SIG-M5 (cell line): ENCODE measurements around the gene ANKH.
"Not testable (repeated sequence)": the region's sequence is repeated elsewhere in the genome, so short reads cannot be mapped to it uniquely, and the experiment has no call there.

ENCODE experiments used
- DNase-seq: peaks from one replicate; lab custom pipeline; 2025; lab: John Stamatoyannopoulos, UW

ANKH gene

DNA sequence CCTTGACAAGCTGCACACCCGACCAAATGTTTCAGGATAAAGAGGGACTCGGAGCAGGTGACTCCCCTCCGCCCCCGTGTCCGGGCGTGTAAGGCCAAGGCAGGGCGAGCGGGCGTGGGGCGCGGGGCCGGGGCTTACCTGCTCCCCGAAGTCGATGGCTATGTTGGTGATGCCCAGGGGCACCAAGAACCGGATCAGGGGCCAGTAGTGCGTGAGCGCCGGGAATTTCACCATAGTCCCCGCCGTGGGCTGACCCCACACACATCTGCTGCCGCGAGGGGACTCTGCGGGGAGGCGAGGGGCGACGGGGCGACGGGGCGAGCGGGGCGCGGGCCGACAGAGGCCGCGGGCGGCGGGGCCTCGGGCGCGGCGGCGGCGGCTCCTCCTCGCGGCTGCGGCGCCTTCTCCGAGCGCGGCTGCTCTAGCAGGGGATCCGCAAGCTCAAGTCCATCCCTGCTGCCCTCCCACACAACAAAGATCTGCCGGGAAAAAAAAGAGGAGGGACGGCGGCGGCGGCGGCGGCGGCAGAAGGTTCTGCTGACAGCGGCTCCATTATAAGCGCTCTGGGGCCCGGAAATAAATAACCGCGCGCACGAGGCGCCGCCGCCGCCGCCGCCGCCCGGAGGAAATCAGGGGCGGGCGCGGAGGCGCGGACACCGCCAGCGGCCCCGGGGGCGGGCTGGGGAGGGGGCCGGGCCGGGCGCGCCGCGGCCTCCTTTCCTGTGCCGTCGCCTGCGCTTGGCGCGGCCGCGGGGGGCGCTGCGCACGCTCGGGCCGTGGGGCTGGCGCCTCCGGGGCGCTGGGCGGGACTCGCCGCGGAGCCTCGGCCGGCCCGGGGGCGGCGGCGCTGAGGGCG, at the start of gene ANKH:
TSS of gene ANKH (minus strand) at position 565 of the 856 bp plus-strand sequence. CDS start at position 234, 331 bp downstream.
- DNase-seq, result no peak

DNA sequence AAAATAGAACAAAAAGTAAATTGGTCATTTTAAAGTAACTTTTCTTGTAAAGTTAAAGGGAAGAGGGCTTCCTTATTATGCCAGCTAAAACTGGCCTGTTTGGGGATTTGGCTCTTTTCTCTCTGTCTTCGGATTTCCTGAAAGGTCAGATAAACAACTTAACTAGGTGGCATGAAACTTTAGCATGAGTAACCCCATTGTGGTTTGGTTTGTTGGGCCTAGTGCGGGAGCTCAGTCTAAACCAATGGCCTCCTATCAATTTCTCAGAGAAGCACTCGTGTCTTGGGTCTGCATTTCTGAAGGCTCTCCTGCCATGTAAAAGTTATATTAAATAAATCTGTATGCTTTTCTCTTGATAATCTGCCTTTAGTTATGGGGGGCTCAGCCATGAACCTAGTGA, 48.5 kb upstream of the ANKH start:
- no peak for DNase-seq

DNA sequence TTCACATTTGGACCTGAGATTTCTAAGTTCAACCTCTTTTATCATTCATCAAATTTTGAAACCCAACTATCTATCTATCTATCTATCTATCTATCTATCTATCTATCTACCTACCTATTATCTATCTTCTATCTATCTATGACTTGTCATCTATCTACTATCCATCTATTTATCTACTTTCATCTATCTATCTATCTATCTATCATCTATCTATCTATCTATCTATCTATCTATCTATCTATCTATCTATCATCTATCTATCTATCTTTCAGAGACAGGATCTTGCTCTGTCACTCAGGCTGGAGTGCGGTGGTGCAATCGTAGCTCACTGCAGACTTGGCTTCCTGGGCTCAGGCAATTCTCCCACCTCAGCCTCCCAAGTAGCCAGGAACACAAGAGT, 47.5 kb upstream of the ANKH start:
- DNase-seq, result not testable (repeated sequence)

DNA sequence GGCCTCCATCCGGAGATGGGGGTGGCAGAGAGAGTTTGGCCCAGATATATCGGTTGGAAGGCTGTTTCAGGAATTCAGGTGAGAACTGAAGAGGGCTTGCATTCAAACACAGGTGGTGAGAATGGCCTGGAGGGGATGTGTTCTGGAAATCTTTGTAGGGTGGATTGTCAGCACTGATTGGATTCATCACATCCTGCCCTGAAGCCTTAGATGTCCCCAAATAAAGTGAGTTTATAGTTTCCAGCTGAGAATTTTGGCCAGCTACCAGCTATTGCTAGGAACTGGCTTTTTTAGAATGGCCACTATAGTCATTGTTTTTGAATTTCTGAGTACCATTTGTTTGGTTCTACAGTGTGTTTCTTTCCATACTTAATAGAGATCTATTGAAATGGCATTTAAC, 46.1 kb upstream of the ANKH start:
- DNase-seq, result no peak

DNA sequence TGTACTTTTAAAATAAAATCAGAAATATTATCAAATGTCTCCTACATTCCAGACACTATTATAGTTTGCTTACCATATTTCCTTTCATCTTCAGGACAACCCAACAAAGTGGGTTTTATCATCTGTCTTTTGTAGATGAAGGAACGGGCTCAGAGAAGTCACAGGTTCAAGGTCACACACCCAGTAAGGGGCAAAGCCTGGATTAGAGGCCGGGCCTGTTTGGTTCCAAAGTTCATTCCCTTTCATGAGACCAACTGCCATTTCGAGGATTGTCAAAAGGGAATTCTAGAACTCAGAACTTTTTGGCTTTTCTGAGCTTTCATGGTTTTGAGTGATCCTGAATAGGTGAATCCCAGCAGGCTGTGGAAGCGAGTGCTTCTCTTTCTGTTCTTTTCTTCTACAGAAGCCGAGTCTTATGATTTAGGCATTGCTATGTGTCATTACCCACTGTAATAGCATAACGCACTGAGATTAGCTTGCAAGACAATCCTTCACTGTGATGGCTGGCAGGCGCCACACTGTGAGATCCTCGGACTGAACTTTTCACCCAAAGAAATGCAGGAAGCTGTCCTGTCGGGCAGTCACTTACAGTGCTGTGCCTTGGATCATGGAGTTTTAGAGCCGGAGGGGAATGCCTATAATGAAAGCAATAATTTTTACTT, 43.8 kb upstream of the ANKH start:
- DNase-seq, result no peak

DNA sequence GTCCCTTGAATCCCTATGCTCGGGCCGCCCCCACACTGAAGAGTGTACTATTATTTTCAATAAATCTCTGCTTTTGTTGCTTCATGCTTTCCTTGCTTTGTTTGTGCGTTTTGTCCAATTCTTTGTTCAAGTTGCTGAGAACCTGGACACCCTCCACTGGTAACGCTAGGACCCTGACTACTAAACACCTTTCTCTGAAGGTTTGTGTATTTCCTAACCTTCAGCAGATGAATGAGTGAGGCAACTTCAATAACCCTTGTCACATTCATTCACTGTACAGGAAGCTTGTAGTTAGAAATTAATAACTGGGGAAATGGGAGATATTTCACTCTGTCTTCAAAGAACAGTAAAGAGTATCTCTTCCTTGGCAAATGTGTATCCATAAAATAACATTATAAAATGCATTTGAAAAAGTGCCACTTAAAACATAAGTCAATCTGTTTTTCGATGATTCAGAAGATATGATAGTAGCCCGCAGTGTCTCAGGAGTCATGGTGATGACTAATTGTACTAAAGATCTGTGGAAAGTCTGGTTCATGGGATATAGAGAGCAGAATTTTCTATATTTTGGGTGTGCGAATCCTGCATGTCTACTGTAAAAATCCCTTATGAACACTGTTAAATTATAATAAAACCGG, 43.2 kb upstream of the ANKH start:
- DNase-seq, result no peak

DNA sequence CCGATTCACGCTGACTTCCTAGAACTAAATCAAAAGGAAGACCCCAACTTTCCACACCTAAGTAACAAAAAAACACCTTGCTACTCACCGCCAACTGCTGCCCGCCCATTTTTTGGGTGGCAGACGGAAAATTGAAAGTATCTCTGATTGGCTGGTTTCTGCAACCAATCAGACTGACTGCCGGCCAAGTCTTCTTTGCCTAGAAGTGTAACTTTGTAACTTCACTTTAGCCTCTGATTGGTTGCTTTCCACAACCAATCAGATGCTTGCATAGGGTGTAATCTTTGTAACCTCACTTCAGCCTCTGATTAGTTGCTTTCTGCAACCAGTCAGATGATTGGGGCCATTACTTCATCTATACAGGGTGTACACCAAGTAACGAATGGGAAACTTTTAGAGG, 42.6 kb upstream of the ANKH start:
- DNase-seq, result no peak

DNA sequence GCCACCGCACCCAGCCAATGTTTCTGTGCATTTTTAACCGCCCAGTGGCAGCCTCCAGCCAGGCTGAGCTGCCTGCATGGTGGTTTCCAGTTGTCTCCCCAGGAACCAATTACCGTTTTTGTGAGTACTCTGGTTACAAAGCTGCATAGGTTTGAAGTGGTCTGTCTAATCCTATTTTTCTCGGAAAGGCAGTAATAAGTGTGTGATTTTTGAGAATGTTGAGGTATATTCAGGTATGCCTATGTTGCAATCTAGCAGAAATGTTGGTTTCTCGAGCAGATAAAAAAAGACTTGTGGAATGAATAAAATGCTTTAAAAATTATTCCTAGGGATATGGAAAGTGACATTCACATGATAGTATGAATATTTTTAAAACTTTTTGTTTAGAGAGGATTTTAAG, 41.5 kb upstream of the ANKH start:
- no peak for DNase-seq

DNA sequence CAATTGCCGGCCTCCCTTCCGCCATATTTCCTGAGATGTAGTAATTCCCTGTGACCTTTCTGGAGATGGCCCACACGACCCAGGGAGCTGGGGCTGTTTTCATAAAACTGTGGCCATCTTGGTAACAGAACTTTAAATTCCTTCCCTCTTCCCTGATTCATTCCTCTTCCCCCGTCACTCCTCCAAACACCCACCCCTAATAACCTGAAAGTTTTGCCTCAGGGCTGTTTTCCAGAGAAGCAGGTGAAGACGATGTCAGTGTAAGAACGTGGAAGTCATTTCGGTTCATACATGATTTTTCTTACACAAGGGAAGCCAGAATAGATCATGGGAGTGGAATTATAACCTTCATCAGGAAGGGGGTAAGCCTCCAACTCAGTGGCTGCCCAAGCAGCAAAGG, 40.6 kb upstream of the ANKH start:
- DNase-seq, result no peak

DNA sequence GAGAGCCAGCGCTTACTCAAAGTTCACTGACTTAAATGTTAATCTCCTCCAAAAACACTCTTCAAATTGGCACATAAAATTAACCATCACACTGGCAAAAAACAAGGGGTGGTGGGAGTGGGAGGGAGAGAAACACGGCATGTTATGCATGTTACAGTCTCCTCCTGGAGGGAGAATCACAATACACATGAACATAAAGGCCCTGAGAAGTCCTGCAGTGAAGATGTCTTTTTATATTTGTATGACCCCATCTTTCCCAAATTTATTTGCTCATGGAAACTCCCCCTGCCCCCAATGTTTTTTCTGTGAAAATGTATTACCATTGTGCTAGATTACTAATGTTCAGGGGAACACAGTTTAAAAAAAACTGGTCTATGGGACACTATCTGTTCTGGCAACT, 37.8 kb upstream of the ANKH start:
- no peak for DNase-seq

DNA sequence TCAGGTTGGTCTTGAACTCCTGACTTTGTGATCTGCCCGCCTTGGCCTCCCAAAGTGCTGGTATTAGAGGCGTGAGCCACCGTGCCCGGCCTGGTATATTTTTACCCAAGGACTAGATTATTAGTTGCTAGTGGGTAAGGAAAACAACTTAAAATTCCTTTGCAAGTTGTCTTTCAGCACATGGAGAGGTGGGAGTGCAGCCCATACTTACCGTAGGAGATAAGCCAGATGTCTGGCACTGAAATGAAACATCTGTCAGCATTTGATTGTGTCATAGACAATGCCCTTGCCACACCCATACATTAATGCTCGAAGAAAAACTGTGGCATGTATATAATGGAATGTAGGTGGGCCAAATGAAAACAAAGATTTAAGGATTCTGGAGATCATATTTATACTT, 36.6 kb upstream of the ANKH start:
- DNase-seq, result no peak

DNA sequence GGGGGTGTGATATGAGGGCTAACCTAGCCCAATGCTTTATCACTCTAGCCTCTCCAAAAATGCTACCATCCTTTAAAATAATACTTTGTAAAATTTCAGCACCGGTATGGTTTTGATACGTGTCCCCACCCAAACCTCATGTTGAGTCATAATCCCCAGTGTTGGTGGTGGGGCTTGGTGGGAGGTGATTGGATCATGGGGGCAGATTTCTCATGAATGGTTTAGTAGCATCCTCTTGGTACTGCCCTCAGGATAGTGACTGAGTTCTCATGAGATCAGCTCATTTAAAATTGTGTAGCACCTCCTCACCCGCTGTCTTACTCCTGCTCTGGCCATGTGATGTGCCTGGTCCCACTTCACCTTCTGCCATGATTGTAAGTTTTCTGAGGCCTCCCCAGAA, 35.0 kb upstream of the ANKH start:
- no peak for DNase-seq

DNA sequence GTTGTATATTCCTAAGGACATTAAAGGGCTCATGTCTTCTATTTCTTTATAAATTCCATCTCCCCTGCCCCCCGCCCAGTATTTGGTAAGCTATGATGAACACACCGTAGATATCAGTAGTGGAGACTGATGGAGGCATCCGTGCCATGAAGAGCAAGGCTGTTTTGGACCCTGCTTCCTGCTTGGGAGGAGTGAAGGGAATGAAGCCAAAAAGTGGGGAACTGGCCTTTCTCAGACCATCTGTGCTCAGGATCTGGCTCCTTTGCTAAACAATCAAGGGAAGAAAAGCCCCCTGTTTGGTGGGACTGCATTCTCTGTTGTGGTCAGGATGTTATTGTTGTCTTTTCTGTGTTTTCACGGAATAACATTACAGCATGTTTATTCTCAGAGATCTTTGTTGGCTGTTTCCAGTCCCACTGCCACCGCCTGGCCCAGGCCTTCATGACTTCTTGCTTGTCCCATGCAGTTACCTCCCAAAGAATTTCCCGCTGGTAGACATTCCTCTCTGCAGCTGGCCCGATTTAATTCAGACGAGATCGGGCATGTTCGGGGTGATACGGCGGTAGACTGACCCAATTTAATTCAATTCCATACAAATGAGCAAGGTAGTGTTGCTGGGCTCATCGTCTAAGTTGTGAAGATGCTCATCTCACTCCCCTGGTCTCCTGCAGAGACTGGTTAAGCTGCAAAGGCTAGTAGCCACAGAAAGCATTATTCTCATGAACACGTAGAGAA, 31.4 kb upstream of the ANKH start:
- no peak for DNase-seq

DNA sequence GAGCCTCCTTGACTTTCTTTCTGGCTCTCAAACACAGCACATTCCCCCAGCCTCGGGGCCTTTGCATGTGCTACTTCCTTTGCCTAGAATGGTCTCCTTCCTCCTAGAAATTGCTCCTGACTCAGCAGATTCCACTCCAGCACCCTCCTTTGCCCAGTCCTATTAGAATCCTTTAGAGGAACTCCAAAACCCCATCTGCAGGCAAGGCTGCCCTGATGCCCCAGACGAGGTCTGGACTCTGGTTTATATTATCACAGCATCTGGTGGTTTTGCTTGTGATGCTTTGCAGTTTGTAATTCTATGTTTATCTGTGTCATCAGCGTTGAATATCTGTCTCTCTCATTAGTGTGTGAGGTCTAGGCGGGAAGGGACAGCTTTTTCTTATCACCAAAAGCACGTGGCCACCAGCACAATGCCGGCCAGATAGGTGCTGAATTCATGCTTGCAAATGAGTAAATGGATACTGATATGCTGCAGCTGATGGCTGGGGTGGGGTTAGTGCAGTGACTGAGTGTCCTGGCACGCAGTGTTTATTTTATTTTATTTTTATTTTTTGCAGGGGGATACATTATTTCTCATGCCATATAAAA, 30.0 kb upstream of the ANKH start:
- DNase-seq, result no peak

DNA sequence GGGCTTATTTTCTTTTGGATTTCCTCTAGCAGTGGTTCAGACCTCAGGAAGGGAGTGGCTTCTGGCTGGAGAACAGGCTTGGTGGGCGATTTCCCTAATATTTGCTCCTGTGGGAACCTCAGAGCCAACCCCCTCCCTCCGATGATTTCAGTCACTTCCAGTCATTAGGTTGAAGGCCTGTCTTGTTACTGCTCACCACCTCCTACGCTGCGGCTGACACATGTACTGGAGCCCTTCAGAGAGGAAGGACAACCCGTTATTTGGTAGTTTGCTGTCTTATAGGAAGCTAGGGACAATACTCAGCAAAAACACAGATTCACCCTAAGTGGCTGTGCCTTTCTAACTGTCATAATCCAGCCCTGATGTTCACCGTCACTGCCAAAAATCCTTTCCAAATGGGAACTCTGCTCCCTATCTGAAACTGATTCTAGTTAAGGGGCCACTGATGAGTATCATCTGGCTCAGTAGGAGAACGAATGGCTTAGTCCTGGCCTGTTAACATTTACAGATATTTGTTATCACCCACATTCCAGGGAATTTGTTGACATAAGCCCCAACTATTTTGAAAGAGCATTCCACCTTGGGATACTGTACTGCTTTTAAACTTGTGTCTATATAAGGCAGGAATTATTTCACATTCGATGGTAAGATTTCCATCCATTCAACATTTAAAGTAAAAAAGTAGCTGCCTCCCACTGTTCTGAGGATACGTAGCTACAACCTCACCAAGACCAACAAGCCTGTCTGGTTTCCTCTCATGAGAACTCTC, 29.3 kb upstream of the ANKH start:
- no peak for DNase-seq

DNA sequence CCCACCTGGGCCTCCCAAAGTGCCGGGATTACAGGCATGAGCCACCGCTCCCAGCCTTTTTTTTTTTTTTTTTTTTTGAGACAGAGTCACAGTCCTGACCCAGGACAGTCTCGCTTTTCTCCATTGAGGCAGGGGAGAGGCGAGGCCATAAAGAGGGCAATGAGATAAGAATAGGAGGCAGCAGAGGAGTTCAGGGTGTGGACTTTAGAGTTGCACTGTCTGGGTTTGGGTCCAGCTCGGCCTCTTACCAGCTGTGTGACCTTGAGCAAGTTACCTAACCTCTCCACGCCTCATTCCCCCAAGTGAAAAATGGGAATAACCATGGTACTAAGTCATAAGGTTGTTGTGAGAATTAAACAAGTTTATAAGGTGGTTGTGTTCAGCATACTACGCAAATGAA, 24.6 kb upstream of the ANKH start:
- DNase-seq, result no peak

DNA sequence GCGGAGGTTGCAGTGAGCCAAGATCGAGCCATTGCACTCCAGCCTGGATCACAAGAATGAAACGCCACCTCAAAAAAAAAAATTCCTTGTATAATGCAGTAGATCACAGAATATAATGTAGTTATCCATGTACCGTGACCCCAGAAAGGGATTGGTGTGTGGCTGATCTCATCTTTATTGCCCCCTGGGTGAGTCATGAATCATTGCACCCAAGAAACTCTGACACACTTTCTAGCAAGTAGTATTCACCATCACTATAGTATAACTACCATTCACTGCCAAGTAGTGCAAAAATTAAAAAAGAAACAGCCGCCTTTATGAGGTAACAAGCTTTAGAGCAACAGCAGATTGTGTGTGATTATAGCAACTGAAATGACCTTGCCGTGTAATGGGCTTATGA, 23.7 kb upstream of the ANKH start:
- DNase-seq, result no peak

DNA sequence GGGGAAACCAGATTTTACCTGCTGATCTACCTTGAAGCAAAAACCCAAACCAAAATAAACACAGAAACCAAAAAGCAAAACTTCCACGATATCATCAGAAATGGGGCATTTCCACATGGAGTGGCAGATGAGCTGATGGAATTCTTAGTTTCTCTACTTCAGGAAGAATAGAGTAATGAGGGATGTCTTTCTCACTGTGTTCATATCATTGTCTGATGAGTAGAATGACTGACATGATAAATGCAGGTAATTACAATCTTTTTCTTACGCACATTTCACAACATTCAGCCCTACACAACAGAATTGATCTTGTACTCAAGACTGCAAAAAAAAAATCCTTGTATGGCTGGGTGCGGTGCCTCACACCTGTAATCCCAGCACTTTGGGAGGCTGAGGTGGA, 23.2 kb upstream of the ANKH start:
- no peak for DNase-seq

DNA sequence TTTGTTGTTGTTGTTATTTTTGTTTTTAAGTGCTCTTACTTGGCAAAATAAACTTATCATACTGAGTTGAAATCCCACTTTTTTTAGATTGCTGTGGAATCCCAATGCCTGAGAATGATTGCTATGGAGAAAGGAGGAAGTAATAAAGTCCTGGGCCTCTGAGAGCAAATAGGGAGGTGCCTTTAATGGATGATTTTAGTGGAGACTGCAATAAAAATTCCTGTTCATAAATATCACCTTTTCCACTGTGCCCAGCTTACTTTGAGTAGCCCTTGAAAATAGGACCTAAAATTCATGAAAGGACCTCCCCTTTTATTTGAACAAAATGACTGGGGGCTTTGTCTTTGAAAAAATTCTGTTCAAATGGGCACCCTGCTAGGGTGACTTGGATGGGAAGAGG, 21.8 kb upstream of the ANKH start:
- DNase-seq, result no peak

DNA sequence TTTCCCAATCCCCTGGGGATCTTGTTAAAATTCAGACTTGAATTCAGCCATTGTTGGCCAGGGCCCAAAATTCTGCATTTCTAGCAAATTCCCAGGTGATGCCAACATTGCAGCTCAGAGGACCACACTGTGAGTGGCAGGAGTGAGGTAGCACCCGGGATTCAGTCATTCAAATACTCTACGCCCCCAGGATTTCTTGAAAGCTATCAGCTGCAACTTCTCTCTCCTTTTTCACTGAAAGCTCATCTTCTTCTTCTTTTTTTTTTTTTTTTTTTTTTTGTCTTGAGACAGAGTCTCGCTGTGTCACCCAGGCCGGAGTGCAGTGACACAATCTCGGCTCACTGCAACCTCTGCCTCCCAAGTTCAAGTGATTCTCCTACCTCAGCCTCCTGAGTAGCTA, 19.3 kb upstream of the ANKH start:
- no peak for DNase-seq

DNA sequence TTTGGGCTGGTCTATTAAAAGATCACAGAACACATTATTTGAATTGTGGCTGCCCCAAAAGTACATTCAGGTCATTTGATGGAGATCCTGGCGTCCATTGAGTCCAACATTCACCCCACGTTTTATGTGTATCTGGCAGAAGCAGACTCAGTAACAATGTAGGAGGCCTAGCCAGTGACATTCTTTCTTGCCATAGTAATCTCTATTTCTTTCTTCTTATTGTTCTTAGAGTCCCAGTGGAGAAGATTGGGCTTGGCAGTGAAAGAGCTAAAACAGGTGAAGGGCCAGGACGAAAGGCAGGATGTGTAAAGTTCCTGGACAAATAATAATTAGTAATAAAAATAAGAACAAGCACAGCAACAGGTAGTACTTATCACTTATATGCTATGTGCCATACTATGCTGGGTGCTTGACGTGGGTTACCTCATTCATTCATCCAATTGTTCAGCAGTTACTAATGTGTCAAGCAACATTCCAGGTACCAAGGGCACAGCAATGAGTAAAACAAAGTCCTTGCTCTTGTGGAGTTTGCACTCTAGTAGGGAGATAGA, 12.6 kb upstream of the ANKH start:
- DNase-seq, result no peak
